Lung (tissue), 12 donors: ENCODE measurements around the gene UNC13A. TPM values are rescaled to one million over a fixed set of nuclear protein-coding genes. Genes with fewer than 3 reads are reported as not detected.

Source experiments
- ATAC-seq: fragments of 200-7000 bp; cut with Tn5 transposase; one replicate; pipeline ENCODE4 v1.9.1; 2020; ENCODE audit warnings: moderate number of reproducible peaks; ENCODE audit not compliant: insufficient read depth, low FRiP score
- DNase-seq, 3 donors: peaks; one replicate each; pipeline ENCODE4 v3.0.0-alpha.2; 2013 to 2017
- H3K27ac ChIP-seq, 2 donors: one replicate each; pipeline ENCODE4 v1.5.1; 2013; ENCODE audit warnings: mild to moderate bottlenecking in 2 of 2, moderate library complexity in 2 of 2, control low read depth in 1 of 2, inconsistent platforms in 1 of 2, low read depth in 1 of 2, low read length in 1 of 2
- H3K27me3 ChIP-seq, 3 donors: one replicate each; pipeline ENCODE4 v1.5.1; 2013; ENCODE audit warnings: low read length in 2 of 3; ENCODE audit not compliant: control insufficient read depth in 3 of 3, insufficient read depth in 3 of 3
- H3K36me3 ChIP-seq, 4 donors: one replicate each; pipeline ENCODE4 v1.5.1; 2013; ENCODE audit warnings: low read length in 4 of 4, mild to moderate bottlenecking in 1 of 4, moderate library complexity in 1 of 4; ENCODE audit not compliant: control insufficient read depth in 4 of 4, insufficient read depth in 4 of 4
- H3K4me1 ChIP-seq, 5 donors: one replicate each; pipeline ENCODE4 v1.5.1; 2013; ENCODE audit warnings: low read length in 5 of 5, mild to moderate bottlenecking in 2 of 5, moderate library complexity in 1 of 5; ENCODE audit not compliant: control insufficient read depth in 5 of 5, insufficient read depth in 5 of 5
- H3K4me3 ChIP-seq: one replicate; pipeline ENCODE4 v1.5.1; 2013; ENCODE audit warnings: mild to moderate bottlenecking, control low read depth, moderate library complexity
- H3K9ac ChIP-seq, 2 donors: one replicate each; pipeline ENCODE4 v1.5.1; 2013; ENCODE audit warnings: low read length in 2 of 2, control low read depth in 1 of 2; ENCODE audit not compliant: insufficient read depth in 1 of 2
- H3K9me3 ChIP-seq, 4 donors: one replicate each; pipeline ENCODE4 v1.5.1; 2013; ENCODE audit warnings: low read length in 3 of 4, mild to moderate bottlenecking in 1 of 4, moderate library complexity in 1 of 4; ENCODE audit not compliant: control insufficient read depth in 4 of 4, insufficient read depth in 3 of 4
- CTCF ChIP-seq: IDR thresholded peaks from 2 replicates; pipeline ENCODE4 v1.5.1; 2012; ENCODE audit warnings: mild to moderate bottlenecking; ENCODE audit errors: control extremely low read depth, extremely low read depth
- WGBS, 2 donors: extraction: QIAGEN DNeasy Blood & Tissue Kit; methylation state at CpG; one replicate each; pipeline ENCODE4 v1.1.7; 2013; 5-methylcytosine and 5-hydroxymethylcytosine counted together
- polyA plus RNA-seq, 2 donors: library from polyadenylated mRNA; stranded (reverse); fragments of 200-250 nt; gene quantifications; one replicate each; pipeline ENCODE4 v1.2.1, GENCODE V29; 2013
- total RNA-seq, 2 donors: library from RNA; depleted of rRNA in 1 of 2; stranded (reverse); fragments of >200 nt in 1 of 2; gene quantifications; one replicate each; pipeline ENCODE4 v1.2.1, GENCODE V29; 2014 to 2021
- donor health status: control.
- donor health status: control.
- donor health status: Bipolar disorder and iron deficiency.
- donor health status: healthy.
- donor health status: DM: yes; HTN: yes; CAD: no.

The UNC13A gene
- total and polyA plus RNA-seq, 4 donors: 0.14 to 0.31 (median 0.27) TPM

- H3K9ac ChIP-seq: no peak overlapping the region
- WGBS, 2 donors: 93 to 94% methylated on average over 8 of the region's 8 CpGs
- H3K9me3 ChIP-seq: no peaks in the 10 kb centered on the region
- DNase-seq (no peak), ATAC-seq (no peak)
- no peak for TF ChIP-seq CTCF
- H3K36me3 ChIP-seq: no peaks in the 10 kb centered on the region
- H3K4me3 ChIP-seq: no peak overlapping the region
- H3K4me1 ChIP-seq: no peaks in the 10 kb centered on the region
- H3K27ac ChIP-seq: no peak overlapping the region
- peaks cover 0 to 4% (median 0%) of the 10 kb centered on the region in 3 donors for H3K27me3 ChIP-seq
Observed at GRCh38 chr19:17642656-17643055, 45.5 kb downstream of the UNC13A start.

GRCh38 chr19:17641846-17642245 is 46.3 kb downstream of the UNC13A start:
- Histone ChIP-seq H3K36me3 (no peaks in the 10 kb centered on the region), H3K4me3 (no peak overlapping the region), H3K9me3 (no peaks in the 10 kb centered on the region), H3K4me1 (no peaks in the 10 kb centered on the region), H3K9ac (no peak overlapping the region), H3K27me3 (peaks cover 0 to 4% (median 0%) of the 10 kb centered on the region in 3 donors), H3K27ac (no peak overlapping the region)
- DNase-seq: no peak
- TF ChIP-seq CTCF: no peak
- WGBS, 2 donors: 58 to 86% methylated on average over 1 of the region's 1 CpG
- no peak for ATAC-seq

- ATAC-seq (no peak), DNase-seq (no peak)
- no peak overlapping the region for H3K9ac ChIP-seq
- H3K36me3 ChIP-seq: no peaks in the 10 kb centered on the region
- no peak overlapping the region for H3K4me3 ChIP-seq
- peaks cover 0 to 4% (median 0%) of the 10 kb centered on the region in 3 donors for H3K27me3 ChIP-seq
- H3K27ac ChIP-seq: no peak overlapping the region
- TF ChIP-seq CTCF: no peak
- no peaks in the 10 kb centered on the region for H3K4me1 ChIP-seq
- WGBS, 2 donors: 73 to 78% methylated on average over 15 of the region's 15 CpGs
- no peaks in the 10 kb centered on the region for H3K9me3 ChIP-seq
Observed at GRCh38 chr19:17641181-17641580, 47.0 kb downstream of the UNC13A start.

GRCh38 chr19:17633700-17634099 is 54.5 kb downstream of the UNC13A start:
- no peak overlapping the region for H3K27ac ChIP-seq
- H3K4me3 ChIP-seq: no peak overlapping the region
- 91% methylated on average over 1 of the region's 1 CpG for WGBS, 2 donors
- peaks cover 0 to 2% (median 0%) of the 10 kb centered on the region in 4 donors for H3K9me3 ChIP-seq
- no peak overlapping the region for H3K9ac ChIP-seq
- H3K4me1 ChIP-seq: no peaks in the 10 kb centered on the region
- no peak for TF ChIP-seq CTCF
- ATAC-seq (no peak), DNase-seq (no peak)
- H3K27me3 ChIP-seq: peaks cover 0 to 2% (median 0%) of the 10 kb centered on the region in 3 donors
- no peaks in the 10 kb centered on the region for H3K36me3 ChIP-seq
